NCI-H345 treated with DMSO at 0.1 percent for 48 hours (cell line): ENCODE data around the gene WWOX.

Experiments
- DNase-seq: peaks from one replicate; lab custom pipeline; 2025; ENCODE audit not compliant: unreplicated experiment; lab: John Stamatoyannopoulos, UW

Gene WWOX

DNA sequence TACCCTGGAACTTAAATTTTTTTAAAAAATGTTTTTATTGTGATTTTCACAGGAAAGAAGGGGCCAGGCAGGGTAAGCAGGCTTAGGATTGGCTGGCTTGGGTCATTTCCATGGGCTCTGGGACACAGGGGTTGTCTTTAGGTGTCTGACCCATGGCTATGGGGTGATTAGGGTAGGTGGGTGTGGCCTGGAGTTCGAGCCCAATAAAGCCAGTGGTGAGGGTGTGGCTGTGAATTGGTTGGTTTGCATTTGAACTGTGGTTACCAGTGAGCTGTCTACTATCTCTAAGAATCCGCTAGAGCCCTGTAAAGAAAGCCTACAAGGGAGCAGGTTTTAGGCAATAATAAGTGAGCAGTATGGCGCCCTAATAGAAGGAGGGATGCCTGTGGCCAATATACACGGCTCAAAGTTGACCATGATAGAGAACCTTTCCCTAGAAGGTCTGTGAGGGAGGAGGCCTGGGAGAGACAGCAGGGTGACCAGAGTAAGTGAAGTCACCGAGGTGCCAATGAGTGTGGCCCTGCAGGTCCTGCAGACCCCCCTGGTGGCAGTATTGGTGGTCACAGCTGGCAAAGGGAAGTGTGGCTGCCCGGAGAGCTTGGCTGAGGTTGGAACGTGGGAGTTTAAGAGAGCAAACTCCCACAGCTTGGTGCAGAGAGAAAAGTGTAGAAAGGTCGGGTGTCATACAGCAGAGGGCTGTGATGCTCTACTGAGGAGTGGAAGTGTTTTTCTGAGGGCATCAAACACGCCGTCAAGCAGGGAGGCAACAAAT is 454.0 kb downstream of the WWOX start:
- DNase-seq: no peak

DNA sequence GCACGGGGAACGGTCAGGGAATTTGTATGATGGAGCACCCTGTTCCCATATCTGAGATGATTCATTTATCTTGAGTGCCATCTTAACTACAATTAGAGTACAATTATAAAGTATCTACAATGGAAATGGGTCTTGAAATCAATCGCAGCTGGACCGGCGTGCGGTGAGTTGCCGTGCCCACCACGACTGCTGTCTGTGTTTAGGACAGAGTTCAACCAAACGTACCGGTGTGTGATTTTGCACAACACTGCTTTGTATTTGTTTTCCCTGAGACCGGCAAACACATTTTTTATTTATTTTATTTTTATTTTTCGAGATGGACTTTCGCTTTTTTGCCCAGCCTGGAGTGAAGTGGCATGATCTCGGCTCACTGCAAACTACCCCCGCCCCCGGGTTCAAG is 457.0 kb downstream of the WWOX start:
- DNase-seq: no peak

DNA sequence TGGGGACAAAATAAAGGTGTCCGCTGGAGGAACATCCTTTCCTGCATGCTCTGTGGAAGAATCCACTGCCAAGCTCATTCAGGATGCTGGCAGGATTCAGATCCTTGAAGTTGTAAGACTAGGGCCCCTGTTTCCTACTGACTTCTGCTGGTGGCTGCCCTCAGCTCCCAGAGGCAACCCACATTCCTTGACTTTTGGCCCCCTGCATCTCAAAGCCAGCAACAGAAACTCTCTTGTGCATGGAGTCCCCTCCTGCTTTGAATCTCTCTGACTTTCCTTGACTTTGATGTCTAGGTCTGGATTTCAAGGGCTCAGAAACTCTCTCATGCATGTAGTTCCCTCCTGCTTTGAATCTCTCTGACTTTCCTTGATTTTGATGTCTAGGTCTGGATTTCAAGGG is 461.5 kb downstream of the WWOX start:
- DNase-seq: no peak

DNA sequence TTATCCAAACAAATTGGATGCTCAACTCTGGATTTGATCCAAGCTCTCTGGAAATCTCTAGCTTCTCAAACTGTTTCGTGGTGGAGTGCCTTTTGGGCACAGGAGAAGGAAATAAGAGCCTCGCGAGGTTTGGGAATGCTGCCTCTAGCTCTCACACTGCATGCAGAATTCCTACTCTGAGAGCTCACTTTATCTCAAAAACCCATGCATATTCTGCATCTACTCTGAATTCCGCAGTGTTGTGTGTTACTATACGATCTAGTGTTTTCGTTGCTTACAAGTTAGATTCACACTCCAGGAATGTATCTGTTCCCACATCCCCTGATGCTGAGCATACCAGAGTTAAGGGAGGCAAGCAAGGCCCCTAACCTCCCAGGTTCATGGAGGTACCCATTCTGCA is 462.7 kb downstream of the WWOX start:
- DNase-seq: no peak

DNA sequence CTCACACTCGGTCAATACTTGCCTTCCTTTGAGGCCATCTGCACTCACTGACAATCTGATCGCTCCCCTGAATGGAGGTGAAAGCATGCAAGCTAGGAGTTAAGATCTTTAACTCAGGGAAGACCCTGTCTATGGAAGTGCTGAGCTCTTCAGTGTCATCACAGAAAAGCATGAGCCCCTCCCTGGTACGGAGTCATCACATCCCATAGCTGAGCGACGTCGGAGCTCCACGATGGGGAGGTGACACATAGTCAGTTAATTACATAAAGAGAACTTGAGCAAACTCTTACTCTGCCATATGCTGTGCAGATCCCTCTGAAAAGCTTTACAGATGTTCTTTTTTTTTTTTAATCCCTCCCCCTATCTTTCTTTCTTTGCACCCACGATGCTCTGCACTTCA is 463.2 kb downstream of the WWOX start:
- DNase-seq: no peak

DNA sequence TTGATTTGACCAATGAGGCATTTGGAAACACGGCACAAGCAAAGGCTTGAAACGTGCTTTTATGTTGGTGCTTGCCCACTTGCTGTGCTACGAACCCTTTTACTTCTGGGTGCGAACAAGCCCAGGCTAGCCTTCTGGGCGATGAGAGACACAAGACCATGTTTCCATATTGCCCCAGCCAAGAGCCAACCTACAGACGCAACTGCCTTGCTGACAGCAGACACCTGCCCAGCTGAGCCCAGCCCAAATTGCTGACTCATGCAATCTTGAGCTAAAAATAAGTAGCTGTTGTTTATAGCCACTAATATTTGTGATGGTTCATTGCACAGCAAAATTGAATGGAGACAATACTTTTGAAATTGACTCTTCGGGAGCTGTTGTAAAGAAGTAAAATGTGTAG is 464.5 kb downstream of the WWOX start:
- DNase-seq: no peak

DNA sequence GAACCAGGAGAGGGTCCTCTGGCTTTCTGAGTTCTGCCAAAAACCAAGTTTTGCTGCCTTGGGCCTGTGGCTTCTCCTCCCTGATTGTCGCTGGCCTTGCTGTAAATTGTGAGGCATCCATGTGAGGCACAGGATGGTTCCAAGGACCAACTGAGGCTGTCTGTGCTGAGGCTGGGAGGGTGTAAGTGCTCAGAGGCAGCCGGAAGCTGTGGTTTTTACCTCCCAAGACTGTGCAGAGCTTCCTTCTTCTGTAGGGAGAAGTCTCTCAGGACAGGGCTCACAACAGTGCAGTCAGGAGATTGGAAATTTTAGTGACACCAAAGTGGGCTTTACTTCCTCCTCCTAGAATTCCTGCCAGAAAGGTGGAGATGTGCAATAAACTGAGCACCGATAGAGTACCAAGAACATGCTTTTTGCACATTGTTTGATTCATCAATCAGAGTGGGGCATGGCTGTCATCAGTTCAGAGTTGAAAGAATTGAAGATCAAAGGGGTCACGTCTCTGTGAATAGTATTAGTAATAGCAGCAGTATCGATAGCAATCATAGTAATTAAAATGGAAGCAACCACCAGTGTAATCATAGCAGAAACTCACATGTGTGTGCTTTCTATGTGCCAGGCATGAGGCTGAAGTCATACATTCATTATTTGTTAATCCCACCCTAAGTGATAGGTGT is 467.1 kb downstream of the WWOX start:
- no peak for DNase-seq

DNA sequence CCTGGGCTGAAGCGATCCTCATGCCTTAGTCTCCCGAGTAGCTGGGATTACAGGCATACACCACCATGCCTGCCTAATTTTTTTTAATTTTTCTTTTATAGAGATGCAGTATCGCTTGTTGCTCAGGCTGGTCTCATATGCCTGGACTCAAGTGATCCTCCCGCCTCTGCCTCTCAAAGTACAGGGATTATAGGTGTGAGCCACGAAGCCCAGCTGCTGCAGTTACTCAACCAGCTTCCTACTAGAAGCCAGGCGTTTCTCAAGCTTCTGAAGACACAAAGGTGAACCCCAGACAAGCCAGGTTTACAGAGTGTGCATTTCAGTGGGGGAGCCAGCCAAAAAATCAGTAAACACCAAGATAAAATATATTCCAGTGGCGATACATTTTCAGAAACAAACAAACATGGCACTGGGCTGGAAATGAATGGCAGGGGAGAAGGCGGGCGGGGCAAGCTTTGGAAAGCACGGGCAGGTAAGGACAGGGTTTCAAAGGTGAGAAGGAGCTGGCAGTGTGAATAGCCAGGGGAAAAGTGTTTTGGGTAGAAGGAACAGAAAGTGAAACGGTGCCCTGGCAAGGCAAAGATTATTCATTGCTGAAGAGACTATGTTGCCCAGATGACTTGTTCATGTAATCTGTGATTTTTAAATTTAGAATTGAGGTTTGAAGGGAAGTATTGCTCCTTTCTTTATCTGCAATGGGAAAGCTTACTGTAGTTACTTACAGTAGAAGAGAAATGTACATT is 471.1 kb downstream of the WWOX start:
- no peak for DNase-seq

DNA sequence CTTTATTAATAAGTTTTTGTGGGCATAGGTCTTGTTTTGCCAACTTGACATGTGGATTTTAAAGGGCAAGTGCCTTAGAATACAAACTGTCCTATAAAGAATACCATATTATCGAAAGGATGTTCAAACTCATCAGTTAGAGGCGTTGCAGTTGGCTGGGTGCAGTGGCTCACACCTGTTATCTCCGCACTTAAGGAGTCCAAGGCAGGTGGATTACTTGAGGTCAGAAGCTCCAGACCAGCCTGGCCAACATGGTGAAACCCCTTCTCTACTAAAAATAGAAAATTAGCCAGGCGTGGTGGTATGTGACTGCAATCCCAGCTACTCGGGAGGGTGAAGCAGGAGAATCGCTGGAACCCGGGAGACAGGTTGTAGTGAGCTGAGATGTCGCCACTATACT is 472.0 kb downstream of the WWOX start:
- no peak for DNase-seq

DNA sequence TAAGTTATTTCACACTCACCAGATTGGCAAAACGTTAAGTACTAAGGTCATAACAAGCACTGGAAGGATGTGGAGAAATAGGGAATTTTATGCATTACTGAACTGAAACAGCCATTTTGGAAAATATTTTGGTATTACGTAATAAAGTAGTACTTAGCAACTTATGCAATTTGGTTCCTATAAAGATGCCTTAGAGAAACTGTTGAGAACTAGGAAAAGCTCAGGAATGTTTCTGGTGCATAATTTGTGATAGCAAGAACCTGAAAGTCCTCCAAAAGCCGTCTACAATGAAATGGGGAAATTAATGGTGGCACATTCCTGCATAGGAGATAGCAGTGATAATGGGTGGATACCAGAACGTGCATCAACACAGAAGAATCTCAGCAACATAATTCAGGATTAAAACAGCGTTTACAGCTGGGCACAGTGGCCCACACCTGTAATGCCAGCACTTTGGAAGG is 472.5 kb downstream of the WWOX start:
- DNase-seq: no peak

DNA sequence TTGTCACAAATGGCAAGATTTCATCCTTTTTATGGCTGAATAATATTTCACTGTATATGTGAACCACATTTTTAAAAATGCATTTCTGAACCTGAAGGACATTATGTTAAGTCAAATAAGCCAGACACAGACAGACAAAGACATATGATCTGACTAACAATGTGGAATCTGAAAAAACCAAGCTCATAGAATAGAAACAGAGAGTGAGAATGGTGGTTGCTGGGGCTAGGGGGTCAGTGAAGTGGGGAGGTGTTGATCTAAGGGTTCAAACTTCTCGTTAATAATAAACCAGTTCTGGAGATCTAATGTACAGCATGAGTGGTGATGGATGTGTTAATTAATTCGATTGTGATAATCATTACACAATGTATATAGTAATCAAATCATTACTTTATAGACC is 475.1 kb downstream of the WWOX start:
- no peak for DNase-seq

DNA sequence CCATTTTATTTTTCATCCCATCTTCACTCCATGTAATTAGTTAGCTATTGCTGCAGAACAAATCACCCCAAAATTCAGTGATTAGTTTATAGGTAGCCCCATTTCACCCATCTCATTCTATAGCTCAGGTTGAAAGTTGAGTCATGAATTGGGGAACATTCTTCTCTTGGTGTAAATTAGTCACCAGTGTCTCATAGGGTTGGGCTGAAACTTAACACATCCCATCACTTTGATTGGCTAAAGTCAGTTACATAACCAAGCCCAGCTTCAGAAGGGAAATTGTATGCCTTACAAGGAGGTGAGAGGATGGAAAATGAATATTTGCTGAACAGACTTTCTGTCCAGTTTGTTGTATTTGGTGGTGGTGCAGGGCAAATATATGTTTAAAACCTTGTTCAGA is 477.5 kb downstream of the WWOX start:
- DNase-seq: no peak

DNA sequence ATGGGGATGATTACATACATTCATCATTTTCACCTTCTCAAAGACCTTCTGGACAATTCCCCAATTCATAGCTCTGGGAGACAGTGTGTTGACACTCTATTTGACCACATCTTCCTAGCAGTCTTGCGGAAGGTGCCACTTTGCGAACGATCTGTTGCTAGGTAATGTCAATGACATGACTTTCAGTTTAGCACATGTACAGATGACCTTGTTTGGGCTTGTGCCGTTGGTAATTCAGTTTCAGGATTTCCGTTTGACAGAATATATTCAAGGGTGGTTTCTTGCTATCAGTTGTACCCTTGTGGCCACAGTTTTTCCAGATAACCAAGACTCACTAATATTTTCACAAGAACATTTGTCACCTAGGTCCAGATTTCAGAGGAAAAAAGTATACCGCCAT is 478.2 kb downstream of the WWOX start:
- DNase-seq: no peak

DNA sequence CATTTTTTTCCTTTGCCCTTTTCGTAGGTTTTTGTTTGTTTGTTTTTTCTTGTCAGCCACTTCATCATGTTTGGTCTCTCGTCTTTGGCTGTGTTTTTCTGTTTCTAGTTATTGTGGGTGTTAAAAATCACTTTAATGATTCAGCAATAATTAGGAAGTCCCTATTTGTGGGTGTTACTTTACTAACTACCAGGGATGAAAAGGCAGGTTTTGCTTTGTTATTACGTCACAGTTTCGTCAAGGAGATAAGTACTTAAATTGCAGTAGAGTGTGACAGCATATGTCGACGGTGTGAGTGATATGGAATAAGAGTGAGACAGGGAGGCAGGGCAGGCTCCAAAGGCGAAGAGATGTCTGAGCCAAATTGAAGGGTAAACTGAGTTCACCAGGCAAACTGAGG is 479.6 kb downstream of the WWOX start:
- DNase-seq: no peak

DNA sequence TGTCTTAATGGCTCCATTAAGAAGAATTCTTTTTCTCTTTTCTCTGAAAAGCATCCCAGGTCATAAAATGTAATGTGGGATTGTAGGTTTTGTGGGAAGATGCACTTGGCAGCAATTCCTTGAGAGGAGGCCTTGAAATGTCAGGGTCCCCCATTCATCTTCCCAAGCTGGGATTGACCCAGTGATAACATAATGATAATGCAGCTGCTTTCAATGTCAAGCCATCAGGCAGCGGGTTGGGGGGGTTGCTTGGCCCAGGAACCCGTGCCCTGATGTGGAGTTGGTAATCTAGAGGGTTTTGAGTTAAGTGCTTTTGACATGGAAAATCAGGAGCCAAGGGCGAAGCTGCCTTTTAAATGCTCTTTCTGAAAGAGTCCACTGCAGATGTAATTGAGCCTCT is 484.0 kb downstream of the WWOX start:
- no peak for DNase-seq

DNA sequence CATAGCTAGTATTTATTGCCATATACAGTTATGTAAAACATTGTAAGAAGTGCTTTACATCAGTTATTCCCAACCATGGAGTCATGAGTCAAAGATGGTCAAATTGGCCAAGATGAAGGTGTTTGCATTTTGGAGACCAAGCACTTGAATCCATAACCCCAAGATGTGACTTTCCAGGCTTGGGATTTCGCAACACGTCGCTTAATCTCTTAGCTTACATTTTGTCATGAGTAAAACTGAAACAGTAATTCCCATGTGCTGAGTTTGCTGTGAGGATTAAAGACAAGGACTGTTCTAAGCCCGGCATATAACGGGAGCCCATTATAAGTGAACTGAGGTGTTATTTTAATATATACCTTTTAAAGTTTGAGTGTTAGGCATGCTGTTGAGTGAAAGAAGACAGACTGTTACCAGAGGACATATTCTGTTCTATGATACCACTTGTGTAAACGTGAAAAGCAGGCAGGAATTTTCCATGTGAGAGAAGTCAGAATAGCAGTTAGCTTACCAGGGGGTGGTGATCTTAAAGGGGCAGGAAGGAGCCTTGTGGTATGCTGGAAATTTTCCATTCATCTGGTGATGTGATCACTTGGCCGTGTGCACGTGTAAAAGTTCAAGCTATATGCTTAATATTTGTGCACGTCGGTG is 484.9 kb downstream of the WWOX start:
- DNase-seq: no peak

DNA sequence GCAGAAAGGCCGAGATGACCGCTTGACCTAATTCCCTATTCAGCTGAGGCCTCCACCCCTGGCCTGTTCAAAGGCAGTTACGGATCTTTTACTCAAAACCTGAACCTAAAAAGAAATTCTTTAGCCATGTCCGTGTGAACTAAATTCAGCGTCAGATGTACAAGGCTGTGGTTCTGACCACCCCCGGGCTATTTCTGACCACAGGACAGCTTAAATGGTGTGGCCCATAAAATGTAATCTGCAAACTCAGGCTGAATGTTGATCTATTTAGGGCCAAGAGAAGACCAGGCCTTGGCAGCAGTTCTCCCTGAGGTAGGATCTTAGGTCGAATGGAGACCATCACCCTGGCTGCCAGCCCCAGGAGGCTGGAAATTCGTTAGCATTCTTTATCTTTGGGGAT is 485.5 kb downstream of the WWOX start:
- no peak for DNase-seq

DNA sequence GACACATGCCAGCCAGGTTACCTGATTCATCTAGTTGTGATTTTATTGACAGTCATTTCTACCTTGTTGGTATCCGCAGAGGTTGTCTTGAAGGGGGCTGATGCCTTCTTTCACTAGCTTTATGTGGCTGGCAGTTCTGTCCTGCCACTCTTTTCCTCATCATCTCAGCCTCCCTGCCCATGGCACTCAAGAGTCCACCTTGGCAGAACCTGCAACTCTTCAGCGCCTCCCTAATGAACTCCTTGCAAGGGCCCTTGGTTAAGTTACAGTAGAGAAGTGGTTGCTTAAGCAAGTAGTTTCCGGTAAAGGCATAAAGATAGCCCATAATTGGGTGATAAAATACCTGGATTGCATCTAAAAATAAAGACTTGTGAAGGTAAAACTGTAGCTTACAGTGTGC is 489.9 kb downstream of the WWOX start:
- DNase-seq: no peak

DNA sequence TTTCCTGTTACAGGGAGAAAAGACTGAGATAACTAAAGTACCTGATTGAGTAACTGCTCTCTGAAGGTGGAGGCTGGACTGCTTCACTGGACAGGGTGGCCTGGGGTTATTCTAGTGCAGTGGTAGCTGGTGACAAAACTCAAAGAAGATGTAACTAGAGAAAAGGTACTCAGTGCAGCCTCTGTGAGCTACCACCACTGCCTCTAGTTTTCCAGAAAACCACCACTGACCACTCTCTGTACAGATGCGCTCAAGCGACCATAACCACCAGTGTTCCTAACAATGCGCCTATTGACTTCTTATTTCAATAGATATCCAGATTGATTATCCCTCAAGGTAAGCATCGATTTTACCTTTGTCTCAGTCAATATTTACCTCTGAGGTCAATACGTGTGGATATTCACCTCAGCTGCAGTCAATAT is 492.2 kb downstream of the WWOX start:
- DNase-seq: no peak

DNA sequence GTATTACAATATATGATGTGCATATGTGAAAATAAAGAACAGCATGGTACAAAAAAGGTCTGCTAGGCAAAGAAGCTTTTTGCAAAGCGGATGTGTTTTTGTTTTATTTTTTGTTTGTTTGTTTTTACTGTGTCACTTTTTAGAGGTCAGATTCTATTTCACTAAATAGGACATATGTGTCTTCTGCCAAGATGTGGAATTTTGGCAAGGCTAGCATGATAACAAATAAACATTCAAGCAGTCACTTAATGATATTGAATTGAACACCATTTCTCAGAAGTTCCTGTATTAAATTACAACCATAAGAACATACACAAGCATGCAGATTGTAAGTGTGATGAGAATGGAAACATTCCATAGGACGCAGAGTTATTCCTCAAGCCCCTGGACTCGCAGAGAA is 492.7 kb downstream of the WWOX start:
- no peak for DNase-seq

DNA sequence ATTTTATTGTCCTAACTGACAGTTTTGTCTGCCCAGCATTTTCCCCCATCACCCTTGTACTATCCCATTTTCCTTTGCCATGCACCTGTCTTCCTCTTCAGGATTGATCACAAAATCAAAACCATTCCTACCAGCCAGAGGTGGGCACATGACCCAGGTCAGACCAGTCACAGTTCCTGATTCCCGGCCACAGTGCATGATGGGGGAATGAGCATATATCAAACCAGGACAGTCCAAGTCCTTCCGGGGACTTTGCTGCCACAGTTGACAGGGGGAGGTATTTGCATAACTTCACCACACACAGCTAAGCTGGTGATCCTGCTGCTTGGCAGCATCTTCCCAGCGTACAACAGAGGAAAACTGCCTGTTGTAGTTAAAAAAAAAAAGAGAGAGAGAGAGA is 493.9 kb downstream of the WWOX start:
- no peak for DNase-seq

DNA sequence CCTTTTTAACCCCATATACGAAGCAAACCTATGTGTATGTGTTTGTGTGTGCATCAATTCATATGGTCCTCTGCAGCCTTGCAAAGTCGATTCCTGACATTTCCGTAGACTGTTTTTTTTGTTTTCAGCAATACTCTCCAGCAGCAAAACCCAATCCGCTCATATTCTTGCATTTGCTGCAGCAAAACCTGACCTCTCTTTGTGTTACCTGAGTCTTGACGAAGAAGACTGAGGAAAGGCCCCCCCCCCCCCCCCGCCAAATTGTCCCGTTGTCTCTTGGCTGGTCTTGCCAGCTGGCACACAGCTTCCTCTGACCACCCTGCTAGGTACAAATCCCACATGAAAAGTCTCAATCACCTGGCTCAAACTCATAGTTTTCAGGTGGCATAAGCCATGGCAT is 494.7 kb downstream of the WWOX start:
- DNase-seq: no peak
